ENCODE data around the gene GRK4. TPM values are rescaled to one million over a fixed set of nuclear protein-coding genes. Genes with fewer than 3 reads are reported as not detected.
A peak's percentile ranks its signal among the peaks of the same experiment; 100 is the strongest.

GRK4 gene
- total RNA-seq, 1 donor from 2014 or later, result 1.3 TPM

- H3K79me2 ChIP-seq (ENCODE audit: low read depth), result peaks cover 52% of the 10 kb centered on the region
- no peak overlapping the region for H3K27ac Mint-ChIP-seq
Measured at GRCh38 chr4:2961421-2961810, 2.0 kb upstream of the GRK4 start.

DNA sequence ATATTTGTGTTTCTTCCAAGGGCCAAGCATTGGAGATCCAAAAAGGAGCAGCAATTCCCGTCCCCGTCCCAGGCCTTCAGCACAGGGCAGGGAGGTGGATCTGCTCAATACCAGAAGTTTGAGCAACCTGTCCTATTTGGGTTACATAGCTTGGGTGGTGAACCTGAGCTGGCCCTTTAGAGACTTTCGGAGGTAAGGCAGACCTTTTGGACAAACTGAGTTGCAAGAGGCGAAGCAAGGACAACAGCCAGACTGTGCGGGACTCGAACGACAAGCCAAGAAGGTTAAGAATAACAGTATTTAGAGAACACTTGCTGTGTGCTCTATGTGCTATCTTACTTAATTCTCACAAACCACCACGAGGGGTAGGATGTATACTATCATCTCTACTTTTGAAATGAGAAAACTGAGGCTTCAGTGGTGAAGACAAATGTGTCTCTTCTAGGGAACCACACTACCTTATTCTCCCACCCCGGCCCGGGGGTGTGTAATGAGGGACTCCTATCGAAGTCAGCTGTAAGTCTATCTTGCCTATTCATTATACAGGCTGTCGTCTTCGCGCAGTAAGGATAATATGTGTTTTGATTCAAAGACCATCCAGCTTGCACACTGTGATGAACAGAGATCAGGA is 1.4 kb upstream of the GRK4 start:
- peak overlapping the region; percentile 94 for H3K4me3 Mint-ChIP-seq
- peaks cover 6% of the 10 kb centered on the region for H3K4me1 ChIP-seq
- peaks cover 24% of the 10 kb centered on the region for H4K20me1 ChIP-seq (ENCODE audit: low read depth)
- H3K36me3 Mint-ChIP-seq, result peaks cover 17% of the 10 kb centered on the region
- peaks cover 25% of the 10 kb centered on the region for H3K4me1 Mint-ChIP-seq
- peak; percentile 36 for DNase-seq (ENCODE audit: low spot score)
- no peaks in the 10 kb centered on the region for H3K36me3 ChIP-seq
- no peaks in the 10 kb centered on the region for H3K9me3 ChIP-seq (ENCODE audit: low read depth)
- no peaks in the 10 kb centered on the region for H3K9me3 Mint-ChIP-seq
- no peak overlapping the region for H3K27ac ChIP-seq
- H3K27me3 Mint-ChIP-seq (ENCODE audit: insufficient read depth, low read depth), result peaks cover 4% of the 10 kb centered on the region
- H2AFZ ChIP-seq (replicated peaks), result no peak overlapping the region
- peaks cover 47% of the 10 kb centered on the region for H3K79me2 ChIP-seq (ENCODE audit: low read depth)
- peaks cover 33% of the 10 kb centered on the region for H3F3A ChIP-seq (ENCODE audit: low read depth)
- H3K4me2 ChIP-seq, result peak overlapping the region; percentile 87
- TF ChIP-seq, protein P1, sequence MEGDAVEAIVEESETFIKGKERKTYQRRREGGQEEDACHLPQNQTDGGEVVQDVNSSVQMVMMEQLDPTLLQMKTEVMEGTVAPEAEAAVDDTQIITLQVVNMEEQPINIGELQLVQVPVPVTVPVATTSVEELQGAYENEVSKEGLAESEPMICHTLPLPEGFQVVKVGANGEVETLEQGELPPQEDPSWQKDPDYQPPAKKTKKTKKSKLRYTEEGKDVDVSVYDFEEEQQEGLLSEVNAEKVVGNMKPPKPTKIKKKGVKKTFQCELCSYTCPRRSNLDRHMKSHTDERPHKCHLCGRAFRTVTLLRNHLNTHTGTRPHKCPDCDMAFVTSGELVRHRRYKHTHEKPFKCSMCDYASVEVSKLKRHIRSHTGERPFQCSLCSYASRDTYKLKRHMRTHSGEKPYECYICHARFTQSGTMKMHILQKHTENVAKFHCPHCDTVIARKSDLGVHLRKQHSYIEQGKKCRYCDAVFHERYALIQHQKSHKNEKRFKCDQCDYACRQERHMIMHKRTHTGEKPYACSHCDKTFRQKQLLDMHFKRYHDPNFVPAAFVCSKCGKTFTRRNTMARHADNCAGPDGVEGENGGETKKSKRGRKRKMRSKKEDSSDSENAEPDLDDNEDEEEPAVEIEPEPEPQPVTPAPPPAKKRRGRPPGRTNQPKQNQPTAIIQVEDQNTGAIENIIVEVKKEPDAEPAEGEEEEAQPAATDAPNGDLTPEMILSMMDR (IDR thresholded peaks at IDR 0.05), result no peak
- no peak for TF ChIP-seq EZH2 (IDR thresholded peaks at IDR 0.05)
- TF ChIP-seq EZH2phosphoT487 (IDR thresholded peaks at IDR 0.05), result no peak
- peaks cover 11% of the 10 kb centered on the region for H3K27me3 ChIP-seq
- H3K4me3 ChIP-seq, result peak overlapping the region; percentile 89
- no peak overlapping the region for H3K9ac ChIP-seq
- no peak overlapping the region for H3K27ac Mint-ChIP-seq

More at GRCh38 chr4:2961421-2961810, 2.0 kb upstream of the GRK4 start:
- Histone ChIP-seq H3K9ac (no peak overlapping the region), H3K27ac (no peak overlapping the region), H3F3A (ENCODE audit: low read depth) (peaks cover 34% of the 10 kb centered on the region), H3K4me3 (peak overlapping the region; percentile 89), H3K4me1 (peaks cover 6% of the 10 kb centered on the region), H2AFZ (replicated peaks) (no peak overlapping the region), H3K27me3 (peaks cover 11% of the 10 kb centered on the region), H3K36me3 (peaks cover 3% of the 10 kb centered on the region), H3K4me2 (peak overlapping the region; percentile 87), H3K9me3 (ENCODE audit: low read depth) (no peaks in the 10 kb centered on the region), H4K20me1 (ENCODE audit: low read depth) (peaks cover 24% of the 10 kb centered on the region)
- Mint-ChIP-seq H3K4me3 (peak overlapping the region; percentile 94), H3K9me3 (no peaks in the 10 kb centered on the region), H3K36me3 (peaks cover 19% of the 10 kb centered on the region), H3K4me1 (peaks cover 25% of the 10 kb centered on the region), H3K27me3 (ENCODE audit: insufficient read depth, low read depth) (peaks cover 4% of the 10 kb centered on the region)
- peak; percentile 64 for DNase-seq (ENCODE audit: low spot score)
- TF ChIP-seq EZH2phosphoT487 (IDR thresholded peaks at IDR 0.05), result no peak
- TF ChIP-seq EZH2 (IDR thresholded peaks at IDR 0.05), result no peak
- TF ChIP-seq, protein P1 (IDR thresholded peaks at IDR 0.05), result no peak

- Mint-ChIP-seq H3K9me3 (no peaks in the 10 kb centered on the region), H3K4me1 (peaks cover 25% of the 10 kb centered on the region), H3K36me3 (peaks cover 13% of the 10 kb centered on the region), H3K27ac (peak overlapping the region; percentile 72), H3K4me3 (peak overlapping the region; percentile 94), H3K27me3 (ENCODE audit: insufficient read depth, low read depth) (peaks cover 4% of the 10 kb centered on the region)
- peak overlapping the region; percentile 89 for H3K4me3 ChIP-seq
- peaks cover 11% of the 10 kb centered on the region for H3K27me3 ChIP-seq
- peaks cover 39% of the 10 kb centered on the region for H3K79me2 ChIP-seq (ENCODE audit: low read depth)
- H3F3A ChIP-seq (ENCODE audit: low read depth), result peaks cover 33% of the 10 kb centered on the region
- no peak overlapping the region for H3K27ac ChIP-seq
- H3K4me2 ChIP-seq, result peak overlapping the region; percentile 87
- H4K20me1 ChIP-seq (ENCODE audit: low read depth), result peaks cover 24% of the 10 kb centered on the region
- no peak for TF ChIP-seq EZH2 (IDR thresholded peaks at IDR 0.05)
- no peak for TF ChIP-seq EZH2phosphoT487 (IDR thresholded peaks at IDR 0.05)
- TF ChIP-seq, protein P1 (IDR thresholded peaks at IDR 0.05), result no peak
- no peaks in the 10 kb centered on the region for H3K36me3 ChIP-seq
- peak overlapping the region; percentile 60 for H2AFZ ChIP-seq (replicated peaks)
- no peaks in the 10 kb centered on the region for H3K9me3 ChIP-seq (ENCODE audit: low read depth)
- peak; percentile 82 for DNase-seq (ENCODE audit: low spot score)
- H3K4me1 ChIP-seq, result peaks cover 6% of the 10 kb centered on the region
- H3K9ac ChIP-seq, result peak overlapping the region; percentile 33
Measured at GRCh38 chr4:2962614-2963174, 677 bp upstream of the GRK4 start.
